Bronchial smooth muscle cell (primary cell): ENCODE measurements around the gene ELK3. TPM values are rescaled to one million over a fixed set of nuclear protein-coding genes. Genes with fewer than 3 reads are reported as not detected.

Experiments used
- total RNA-seq: library from RNA; depleted of rRNA; stranded (reverse); fragments of >200 nt; gene quantifications from 2 replicates; pipeline ENCODE4 v1.2.1, GENCODE V29; 2014

Gene ELK3
- total RNA-seq: 7.8 and 13.2 TPM in 2 replicates

GRCh38 chr12:96193725-96194575 is at the start of gene ELK3:
TSS of gene ELK3 (plus strand) at chr12:96194375.

Other genes starting within 250 kb of the ELK3 start
- gene HAL, start 198.0 kb upstream of the ELK3 start, total RNA-seq: under 0.01 TPM in 1 of 2 replicates, not detected in the other
- 78.5 and 106 TPM in 2 replicates for gene LTA4H, start 158.8 kb upstream of the ELK3 start, total RNA-seq
- gene CDK17, start 206.1 kb downstream of the ELK3 start, total RNA-seq: 47.7 and 56.3 TPM in 2 replicates